ENCODE results near the gene MYOM1. TPM values are rescaled to one million over a fixed set of nuclear protein-coding genes. Genes with fewer than 3 reads are reported as not detected.

The MYOM1 gene
- total and polyA plus RNA-seq, 2 donors (not counting 3 experiments of a cell fraction or from before 2014, with no cell fraction given), result 0.08 TPM; not detected in 1

DNA sequence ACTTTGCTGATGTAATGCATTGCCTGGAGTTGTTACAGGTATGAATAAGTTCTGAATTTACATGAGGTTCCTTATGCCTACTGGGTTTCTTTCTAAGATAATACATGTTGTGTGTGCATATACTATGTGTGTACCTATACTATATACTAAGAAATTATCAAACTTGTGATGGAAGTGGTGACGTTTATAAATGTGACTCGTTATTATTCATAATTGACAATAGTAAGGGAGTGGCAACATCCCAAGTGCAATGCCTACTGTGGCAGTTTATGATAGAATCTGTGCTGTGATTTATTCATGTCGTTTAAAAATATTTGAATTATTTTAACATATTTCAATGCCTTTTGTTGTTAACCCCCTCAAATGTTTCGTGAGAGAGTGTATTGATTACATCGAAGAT lies 29.9 kb downstream of the MYOM1 start:
- Histone ChIP-seq H4K20me1 (replicated peaks; ENCODE audit: control insufficient read depth, extremely low read depth, insufficient read depth, low read length) (no peaks in the 10 kb centered on the region), H2AFZ (ENCODE audit: low read depth, low read length) (no peak overlapping the region), H3K27ac (ENCODE audit: insufficient read depth, low read depth, low read length) (no peak overlapping the region), H3K4me1 (ENCODE audit: control insufficient read depth, extremely low read depth, insufficient read depth, low read length) (no peaks in the 10 kb centered on the region), H3K36me3 (ENCODE audit: control insufficient read depth in 2 of 2, extremely low read depth in 1 of 2, insufficient read depth in 2 of 2, low read length in 2 of 2) (no peaks in the 10 kb centered on the region), H3K9me1 (replicated peaks; ENCODE audit: control insufficient read depth, extremely low read depth, insufficient read depth, low read length) (no peaks in the 10 kb centered on the region), H3K9ac (replicated peaks; ENCODE audit: extremely low read depth, insufficient read depth, low read length) (no peak overlapping the region), H3K79me2 (ENCODE audit: control insufficient read depth, insufficient read depth, low read length) (no peaks in the 10 kb centered on the region), H3K4me2 (ENCODE audit: insufficient read depth, low read length) (no peak overlapping the region), H3K4me3 (replicated peaks in 1 of 3; ENCODE audit: insufficient read depth in 1 of 3, low read depth in 1 of 3, low read length in 3 of 3) (no peak overlapping the region), H3K9me3 (replicated peaks; ENCODE audit: control insufficient read depth, insufficient read depth, low read length) (no peaks in the 10 kb centered on the region), H3K27me3 (ENCODE audit: control insufficient read depth in 2 of 2, insufficient read depth in 2 of 2, low read length in 2 of 2) (peaks cover 2 to 3% of the 10 kb centered on the region in 2 experiments)
- intact Hi-C loops (cut with micrococcal nuclease), result no loop called here
- CTCF ChIA-PET, result interaction anchor here (1.0 kb wide), 1 partner anchor 56 kb away, joined by 3 read pairs; no protein-coding TSS in a partner anchor
- DNase-seq (ENCODE audit: low read depth, low spot score) (no peak), FAIRE-seq (no peak)
- TF ChIP-seq EZH2 (IDR thresholded peaks at IDR 0.05; ENCODE audit: borderline replicate concordance, low read depth, low read length, severe bottlenecking), result no peak
- TF ChIP-seq, protein P1, sequence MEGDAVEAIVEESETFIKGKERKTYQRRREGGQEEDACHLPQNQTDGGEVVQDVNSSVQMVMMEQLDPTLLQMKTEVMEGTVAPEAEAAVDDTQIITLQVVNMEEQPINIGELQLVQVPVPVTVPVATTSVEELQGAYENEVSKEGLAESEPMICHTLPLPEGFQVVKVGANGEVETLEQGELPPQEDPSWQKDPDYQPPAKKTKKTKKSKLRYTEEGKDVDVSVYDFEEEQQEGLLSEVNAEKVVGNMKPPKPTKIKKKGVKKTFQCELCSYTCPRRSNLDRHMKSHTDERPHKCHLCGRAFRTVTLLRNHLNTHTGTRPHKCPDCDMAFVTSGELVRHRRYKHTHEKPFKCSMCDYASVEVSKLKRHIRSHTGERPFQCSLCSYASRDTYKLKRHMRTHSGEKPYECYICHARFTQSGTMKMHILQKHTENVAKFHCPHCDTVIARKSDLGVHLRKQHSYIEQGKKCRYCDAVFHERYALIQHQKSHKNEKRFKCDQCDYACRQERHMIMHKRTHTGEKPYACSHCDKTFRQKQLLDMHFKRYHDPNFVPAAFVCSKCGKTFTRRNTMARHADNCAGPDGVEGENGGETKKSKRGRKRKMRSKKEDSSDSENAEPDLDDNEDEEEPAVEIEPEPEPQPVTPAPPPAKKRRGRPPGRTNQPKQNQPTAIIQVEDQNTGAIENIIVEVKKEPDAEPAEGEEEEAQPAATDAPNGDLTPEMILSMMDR (IDR thresholded peaks at IDR 0.05; ENCODE audit: extremely low read depth in 1 of 2, insufficient read depth in 1 of 2, low read depth in 1 of 2, low read length in 2 of 2), result no peak
- no peak for TF ChIP-seq POLR2A (IDR thresholded peaks at IDR 0.05; ENCODE audit: low read depth, low read length)
- TF ChIP-seq GATA2 (IDR thresholded peaks at IDR 0.05; ENCODE audit: insufficient read depth, insufficient read length, low read depth, low read length), result no peak
- no peak for TF ChIP-seq FOS (IDR thresholded peaks at IDR 0.05; ENCODE audit: borderline replicate concordance, insufficient read depth, low read length)
- no peak for TF ChIP-seq MYC (IDR thresholded peaks at IDR 0.05; ENCODE audit: low read depth, low read length)
- no peak for TF ChIP-seq JUN (IDR thresholded peaks at IDR 0.05; ENCODE audit: borderline replicate concordance, insufficient read depth, insufficient read length, low read depth)
- TF ChIP-seq POLR2AphosphoS5 (IDR thresholded peaks at IDR 0.05; ENCODE audit: insufficient read depth, low read depth, low read length), result no peak
- TF ChIP-seq, protein P2, sequence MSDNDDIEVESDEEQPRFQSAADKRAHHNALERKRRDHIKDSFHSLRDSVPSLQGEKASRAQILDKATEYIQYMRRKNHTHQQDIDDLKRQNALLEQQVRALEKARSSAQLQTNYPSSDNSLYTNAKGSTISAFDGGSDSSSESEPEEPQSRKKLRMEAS (IDR thresholded peaks at IDR 0.05; ENCODE audit: insufficient read depth, insufficient read length), result no peak
- dilution Hi-C loops (cut with MboI; ENCODE audit: extremely low pct_ligation_motif_present, low sequenced_read_pairs), result no loop called here
- no TSS peak for BruUV-seq (replicated peaks)
- POLR2A ChIA-PET, result no interaction called here
